NCI-H1694 (cell line): Measurements from ENCODE around the gene IER2.

ENCODE experiments used
- DNase-seq: peaks from one replicate; lab custom pipeline; 2025; lab: John Stamatoyannopoulos, UW

The IER2 gene, protein sequence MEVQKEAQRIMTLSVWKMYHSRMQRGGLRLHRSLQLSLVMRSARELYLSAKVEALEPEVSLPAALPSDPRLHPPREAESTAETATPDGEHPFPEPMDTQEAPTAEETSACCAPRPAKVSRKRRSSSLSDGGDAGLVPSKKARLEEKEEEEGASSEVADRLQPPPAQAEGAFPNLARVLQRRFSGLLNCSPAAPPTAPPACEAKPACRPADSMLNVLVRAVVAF

DNA sequence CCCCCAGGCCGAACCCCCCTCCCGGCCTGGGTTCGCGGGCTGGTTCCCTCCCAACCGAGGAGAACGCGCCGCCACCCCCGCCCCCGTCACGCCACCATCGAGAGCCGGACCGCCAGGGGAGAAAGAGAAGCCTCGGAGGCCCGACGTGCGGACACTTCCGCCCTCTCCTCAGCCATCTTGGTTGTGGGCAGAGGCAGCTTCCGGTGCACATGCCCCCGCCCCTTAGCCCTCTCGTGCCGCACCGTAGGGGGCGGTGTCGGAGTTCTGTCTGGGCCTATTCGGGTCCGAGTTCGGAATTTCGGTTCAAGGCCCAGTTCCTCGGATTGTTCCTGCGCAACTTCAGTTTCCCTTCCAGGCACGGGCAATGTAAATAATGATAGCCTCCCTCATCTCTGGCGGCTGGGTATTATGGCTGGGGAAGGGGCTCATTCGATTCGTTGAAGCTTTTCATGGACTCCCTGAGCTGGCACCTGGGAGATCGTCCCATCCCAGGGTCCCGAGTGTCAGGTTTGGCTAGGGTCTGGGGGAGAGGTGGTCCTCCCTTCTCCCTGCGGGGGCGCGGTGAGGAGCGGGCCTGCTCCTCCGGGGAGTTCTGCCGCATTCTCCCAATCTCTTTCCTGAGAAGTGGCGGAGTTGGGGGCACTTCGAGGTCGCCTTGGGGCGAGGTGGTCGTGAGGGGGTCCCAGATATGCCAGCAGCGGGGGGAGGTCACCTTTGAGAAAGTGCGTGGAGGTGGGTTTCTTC is at the start of gene IER2, which contains the start of gene STX10:
Gene IER2, plus strand, starts transcription at position 225 of the 744 bp plus-strand sequence. CDS start 2,776 bp downstream, outside the sequence.
Gene STX10, minus strand, starts transcription at position 189 of the 744 bp plus-strand sequence. CDS start 202 bp downstream, outside the sequence.
- DNase-seq = peak; percentile 79

DNA sequence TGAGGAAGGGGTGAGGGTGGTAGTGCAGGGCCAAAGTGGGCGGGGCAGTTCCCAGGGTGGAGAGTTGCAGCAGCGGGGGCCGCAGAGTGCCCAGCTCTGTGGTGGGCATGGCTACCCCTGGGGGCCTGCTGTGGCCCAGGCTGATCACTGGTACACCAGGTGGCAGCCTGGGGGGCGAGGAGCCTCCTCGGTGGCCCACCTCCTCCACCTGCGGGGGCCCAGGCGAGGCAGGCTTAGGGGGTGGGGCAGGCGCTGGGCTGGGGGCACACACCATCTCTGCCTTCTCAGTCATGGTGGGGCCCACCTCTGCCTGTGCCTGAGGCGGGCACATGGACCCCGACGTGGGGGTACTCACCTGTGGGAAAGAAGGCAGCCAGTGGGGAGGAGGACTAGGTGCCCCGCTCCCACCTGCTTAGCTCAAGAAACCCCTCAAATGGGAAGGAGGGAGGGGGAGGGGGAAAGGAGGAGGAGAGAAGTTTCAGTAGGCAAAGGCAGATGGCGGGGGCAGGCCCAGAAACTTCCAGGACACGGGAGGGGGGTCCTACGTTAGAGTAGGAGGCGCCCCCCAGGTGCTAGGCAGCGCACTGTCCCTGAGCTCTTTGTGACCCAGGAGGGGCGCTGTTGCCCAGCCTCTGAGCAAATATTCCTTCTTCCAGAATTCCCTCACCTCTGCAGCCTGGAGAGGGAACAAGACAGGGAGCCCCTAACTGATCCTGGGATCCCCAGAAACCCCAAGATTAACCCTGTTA is 49.2 kb upstream of the IER2 start:
- no peak for DNase-seq

DNA sequence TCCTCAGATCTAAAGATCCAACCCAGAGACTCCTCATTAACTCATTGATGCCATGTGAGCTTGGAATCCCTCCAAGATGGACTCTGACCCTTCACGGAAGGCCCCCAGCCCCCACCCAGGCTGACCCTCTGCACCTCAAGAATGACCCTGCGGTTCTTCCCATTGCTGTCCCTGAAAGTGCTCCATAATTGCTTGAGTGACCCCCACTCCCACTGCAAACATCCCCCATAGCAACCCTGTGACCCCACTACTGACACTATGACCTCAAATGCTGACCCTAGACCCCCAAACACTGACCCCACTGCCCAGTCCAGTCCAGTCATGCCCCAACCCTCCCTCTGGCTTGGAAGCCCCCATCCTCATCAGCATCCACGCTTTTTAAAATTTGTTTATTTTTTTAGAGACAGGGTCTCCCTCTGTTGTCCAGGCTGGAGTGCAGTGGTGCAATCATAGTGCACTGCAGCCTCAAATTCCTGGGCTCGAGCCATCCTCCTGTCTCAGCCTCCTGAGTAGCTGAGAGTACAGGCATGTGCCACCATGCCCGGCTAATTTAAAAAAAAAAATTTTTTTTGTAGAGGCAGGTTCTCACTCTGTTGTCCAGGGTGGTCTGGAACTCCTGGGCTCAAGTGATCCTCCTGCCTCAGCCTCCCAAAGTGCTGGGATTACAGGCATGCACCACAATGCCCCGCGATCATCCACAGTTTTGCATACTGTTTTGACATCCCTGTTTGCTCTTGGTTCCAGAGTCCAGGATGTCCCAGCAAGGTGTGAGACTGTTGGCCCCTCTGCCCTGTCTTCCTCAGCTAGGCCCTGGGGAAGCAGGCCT is 48.4 kb upstream of the IER2 start:
- DNase-seq = no peak

DNA sequence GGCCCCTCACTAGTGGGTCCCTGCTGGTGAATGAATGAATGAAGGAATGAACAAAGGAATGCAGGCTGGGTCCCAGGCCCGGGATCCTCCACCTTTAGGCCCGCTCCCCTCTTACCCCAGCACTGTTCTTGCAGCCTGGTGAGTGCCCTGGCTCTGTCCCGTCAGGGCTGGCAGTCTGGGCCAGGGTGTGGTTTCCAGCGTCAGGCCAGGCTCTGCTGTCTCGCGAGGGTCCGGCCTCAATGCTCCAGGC is 47.9 kb upstream of the IER2 start:
- DNase-seq = no peak

DNA sequence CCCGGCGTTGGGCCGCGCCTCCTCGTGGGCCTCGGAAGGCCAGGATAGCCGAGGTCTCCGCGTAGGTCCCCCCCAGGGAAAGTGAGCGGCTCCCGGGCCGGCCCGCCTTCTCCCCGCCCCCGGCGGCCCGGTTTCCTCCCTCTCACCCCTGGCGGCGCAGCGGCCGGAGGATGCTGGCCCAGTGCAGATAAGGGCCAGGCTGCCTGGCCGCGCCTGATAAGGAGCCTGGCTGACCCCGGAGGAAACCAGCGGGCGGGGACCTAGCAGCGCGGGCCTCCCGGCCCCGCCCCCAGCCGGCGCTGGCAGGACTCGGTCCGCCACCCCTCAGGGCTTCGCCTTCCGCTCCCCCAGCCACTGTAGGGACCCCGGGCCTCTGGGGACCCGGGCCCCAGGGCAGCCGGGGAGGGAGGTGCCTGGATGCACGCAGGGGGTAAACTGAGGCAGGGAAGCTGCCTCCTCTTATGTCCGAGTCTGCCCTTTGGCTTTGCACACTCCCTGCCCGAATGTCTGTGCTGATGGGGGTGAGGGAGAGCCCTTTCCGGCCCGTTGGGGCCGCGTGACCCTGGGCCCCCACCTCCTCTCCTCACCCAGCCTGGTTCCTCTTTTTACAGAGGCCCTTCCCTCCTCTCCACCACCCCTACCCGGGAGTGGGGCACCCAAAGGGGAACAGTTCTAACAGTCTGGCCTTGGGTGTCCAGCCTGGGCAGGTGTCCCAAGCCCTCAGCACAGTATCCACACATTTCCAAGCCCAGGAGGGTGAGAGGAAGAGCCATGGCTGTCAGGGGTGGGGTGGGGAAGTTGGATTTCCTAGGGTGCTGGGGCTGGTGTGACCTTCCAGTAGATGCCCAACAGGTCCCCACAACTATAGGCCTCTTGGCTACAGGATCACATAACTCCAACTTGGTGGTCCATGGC is 47.3 kb upstream of the IER2 start, which contains the start of gene LYL1:
Gene LYL1, minus strand, starts transcription at position 193 of the 915 bp plus-strand sequence. CDS start 1,687 bp downstream, outside the sequence.
- no peak for DNase-seq

DNA sequence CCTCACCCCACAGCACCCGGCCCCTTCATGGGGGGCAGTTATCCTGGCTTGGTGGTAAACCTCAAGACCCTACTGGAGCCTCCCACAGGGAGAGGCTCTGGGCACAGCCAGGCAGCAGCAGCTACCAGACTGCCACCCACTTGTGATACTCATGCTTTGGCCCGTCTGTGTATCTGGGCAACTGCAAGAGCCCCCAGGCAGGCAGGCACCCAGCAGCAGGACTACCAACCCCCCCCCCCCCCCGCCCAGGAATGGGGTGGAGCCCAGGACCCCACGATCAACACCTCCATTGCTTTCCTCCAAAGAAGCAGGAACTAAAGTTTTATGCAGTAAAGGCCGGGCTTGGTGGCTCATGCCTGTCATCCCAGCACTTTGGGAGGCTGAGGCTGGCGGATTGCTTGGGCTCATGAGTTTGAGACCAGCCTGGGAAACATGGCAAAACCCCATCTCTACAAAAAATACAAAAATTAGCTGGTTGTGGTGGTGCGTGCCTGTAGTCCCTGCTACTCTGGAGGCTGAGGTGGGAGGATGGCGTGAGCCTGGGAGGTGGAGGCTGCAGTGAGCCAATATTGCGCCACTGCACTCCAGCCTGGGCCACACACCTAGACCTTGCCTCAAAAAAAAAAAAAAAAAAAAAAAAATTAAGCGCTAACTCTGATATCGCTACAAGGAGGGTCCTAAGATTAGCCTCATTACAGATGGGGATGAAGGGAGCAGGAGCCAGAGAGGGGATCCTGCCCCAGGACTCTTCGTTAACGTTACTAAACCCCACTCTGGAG is 46.4 kb upstream of the IER2 start:
- DNase-seq = no peak

DNA sequence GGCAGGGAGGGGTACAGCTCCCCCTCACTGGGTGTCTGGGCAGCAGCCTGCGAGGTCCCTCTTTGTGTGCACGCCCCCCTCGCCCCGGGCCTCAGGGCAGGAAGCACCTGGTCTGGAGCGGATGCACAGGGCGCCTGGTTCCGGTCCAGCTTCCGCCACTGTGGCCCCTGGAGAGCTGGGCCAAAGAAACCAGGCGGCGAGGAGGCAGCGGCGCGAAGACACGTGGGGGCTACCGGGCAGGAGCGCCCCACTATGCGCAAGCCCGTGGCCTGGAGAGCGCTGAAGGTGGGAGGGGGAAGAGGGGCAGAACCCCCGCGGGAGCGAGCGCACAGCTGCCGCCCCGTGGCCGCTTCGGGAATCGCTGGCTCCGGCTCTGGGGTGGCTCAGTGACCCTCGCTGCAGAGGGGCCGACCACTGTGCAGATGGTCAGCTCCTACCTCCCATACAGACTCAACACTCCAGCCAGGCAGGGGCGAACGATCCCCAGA is 45.8 kb upstream of the IER2 start:
- DNase-seq = no peak

DNA sequence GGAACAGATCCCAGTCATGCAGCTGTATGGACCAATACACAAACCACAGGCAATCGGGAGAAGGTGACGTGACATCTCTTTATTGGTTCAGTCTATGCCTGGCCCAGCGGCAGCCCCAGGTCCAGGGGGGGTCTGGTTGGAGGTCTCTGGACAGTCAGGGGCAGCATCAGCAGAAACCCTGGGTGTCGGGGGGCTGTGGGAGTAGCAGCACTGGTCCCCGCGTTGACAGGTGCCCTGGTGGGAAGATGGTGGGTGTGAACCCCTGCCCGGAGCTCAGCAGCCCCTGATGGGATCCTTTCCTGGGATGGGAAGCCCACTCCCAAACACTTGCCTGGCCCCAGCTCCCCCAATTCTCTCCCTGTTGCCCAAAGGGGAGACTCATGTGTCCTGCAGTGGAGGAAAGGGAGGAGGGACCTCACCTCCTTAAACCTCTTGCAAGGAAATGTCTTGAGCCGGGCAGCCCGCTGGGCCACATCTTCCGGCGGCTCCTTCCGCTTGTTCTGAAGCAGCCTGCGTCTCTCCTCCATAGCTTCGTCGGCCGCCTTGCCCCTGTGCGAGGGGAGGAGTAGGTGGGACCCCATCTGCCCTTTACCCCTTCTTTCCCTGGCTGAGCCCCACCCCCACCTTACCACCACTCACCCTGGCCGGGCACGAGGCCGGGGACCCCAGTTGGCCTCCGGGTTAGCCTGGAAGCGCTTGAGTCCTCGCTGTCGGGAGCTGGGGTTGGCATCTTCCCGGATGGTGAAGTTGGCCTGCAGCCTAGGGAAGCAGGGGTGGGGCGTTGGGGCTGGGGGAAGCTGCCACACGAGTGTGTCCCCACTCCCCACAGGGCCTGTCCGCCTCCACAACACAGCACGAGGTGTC is 45.1 kb upstream of the IER2 start:
- DNase-seq = no peak

DNA sequence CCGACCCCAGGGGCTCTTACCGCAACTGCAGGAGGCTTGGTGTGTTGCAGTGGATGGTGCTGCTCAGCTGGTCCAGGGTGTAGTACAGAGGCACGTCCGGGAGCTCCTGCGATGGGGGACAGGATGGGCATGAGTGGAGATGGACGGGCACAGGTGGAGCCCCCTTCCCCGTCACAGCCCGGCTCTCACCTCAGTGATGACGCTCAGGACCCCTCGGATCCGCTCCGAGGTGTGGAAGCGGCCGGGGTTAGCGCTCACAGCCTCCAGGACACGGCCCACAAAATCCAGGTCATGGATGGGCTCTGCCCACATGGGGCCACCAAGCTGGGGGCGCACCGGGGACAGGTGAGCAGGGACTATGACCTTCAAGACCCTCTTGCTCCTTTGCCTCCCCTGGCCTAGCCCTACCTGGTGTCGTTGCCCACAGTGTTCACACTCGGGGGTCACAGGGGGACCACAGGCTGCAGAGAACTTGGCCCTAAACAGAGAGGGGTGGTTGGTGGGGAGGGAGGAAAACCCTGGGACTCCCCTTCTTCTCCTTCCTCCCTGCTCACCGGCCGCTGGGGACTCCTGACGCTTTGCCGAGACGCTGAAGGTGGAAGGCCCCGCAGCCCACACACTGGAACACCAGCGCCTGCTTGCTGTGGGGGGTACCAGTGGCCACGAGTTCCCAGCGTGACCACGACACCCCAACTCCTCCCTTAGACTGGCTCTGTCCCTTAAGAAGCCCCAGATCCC is 40.7 kb upstream of the IER2 start:
- no peak for DNase-seq

DNA sequence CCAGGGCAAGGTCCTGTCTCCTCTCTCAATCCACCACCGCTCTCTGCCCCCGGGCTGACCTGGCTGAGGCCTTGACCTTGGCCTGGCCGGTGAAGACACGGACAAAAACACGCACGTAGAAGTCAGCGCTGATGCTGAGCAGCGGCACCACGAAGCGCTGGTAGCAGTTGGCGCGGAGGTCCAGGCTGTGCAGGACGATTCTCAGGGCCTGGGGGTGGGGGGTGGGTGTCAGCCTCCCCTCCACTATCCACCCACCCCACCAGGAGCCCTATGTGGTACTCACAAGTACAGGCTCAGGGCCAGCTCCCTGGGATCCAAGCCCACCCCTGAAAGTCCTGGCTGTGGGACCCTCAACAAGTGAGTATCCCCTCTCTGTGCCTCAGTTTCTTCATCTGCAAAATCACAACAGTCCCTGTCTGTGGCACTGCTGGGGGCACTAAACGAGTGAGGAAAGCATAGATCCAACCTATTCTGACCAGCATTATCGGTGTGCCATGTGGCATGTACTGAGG is 40.1 kb upstream of the IER2 start:
- no peak for DNase-seq

DNA sequence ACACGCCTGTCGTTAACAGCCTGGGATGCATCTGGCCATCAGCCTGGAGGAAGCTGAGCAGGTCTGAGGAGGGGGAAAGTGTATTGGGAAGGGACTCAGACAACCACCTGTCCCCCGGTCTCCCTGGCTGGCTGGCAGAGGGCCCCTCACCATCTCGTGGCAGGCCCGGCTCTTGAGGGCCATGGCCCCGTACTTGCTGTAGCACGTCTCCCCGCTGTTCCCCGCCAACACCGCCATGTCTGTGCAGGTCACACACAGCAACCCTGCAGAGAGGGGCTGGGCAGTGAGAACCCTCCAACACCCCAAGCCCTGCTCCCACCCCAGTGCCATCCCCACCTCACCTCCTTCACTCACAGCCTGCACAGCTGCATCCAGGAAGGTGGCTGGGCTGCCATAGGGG is 37.7 kb upstream of the IER2 start:
- no peak for DNase-seq

DNA sequence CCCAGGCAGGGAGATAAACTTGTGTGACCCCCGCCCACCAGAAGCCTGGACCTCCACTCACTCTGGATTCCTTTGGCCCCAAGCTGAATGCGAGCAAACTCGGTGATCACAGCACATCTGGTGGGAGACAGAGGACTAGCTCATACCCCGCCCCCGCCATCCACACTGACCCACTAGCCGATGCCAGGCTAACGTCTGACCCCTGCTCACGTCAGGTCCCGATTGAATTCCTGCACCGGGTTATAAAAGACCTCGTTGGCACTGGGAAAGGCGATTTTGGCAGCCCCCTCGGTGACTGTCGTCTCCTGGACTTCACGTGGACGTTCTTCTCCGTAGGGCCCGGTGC is 34.3 kb upstream of the IER2 start:
- no peak for DNase-seq

DNA sequence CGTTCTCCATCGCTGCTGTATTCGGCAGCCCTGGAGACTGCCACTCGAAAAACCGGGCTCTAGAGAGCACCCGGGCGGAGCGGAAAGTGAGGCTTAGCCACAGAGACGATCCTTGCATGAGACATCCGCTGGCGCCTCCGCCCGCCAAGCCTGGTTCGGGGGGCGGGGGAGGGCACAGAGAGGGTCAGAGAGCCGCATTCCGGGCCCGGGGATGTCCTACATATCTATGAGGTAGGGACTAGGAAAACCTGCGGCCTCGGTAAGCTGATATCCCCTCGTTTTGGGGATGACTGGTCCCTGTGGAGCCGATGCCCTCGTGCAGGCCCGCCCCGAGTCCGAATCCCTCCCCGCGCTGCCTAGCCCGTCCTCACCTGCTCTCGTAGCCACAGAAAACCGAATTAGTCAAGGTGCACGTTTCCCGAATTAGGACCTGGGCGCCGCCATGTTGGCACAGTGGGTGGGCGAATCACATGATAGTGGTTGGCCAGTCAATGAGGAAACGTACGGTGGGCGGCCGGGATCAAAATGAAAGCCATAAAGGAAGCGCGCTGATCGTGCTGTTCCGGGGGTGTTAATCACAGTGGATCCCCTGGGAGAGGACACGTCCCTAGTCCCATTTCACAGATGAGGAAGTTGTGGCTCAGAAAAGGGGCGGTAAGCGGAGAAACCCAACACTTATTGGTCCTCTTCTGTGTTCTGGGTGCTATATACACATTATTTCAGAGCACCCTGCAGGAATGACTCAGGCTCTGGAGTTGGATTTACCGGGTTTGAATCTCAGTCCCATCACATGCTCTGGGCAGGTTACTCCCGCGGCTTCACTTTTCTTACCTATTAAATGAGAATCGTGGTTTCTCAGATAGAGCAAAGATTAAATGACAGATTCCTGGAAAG is 33.7 kb upstream of the IER2 start, which contains the start of gene TRMT1:
Gene TRMT1, minus strand, starts transcription at position 459 of the 894 bp plus-strand sequence. Its CDS starts 341 bp downstream, at position 118.
- DNase-seq = peak; percentile 84

DNA sequence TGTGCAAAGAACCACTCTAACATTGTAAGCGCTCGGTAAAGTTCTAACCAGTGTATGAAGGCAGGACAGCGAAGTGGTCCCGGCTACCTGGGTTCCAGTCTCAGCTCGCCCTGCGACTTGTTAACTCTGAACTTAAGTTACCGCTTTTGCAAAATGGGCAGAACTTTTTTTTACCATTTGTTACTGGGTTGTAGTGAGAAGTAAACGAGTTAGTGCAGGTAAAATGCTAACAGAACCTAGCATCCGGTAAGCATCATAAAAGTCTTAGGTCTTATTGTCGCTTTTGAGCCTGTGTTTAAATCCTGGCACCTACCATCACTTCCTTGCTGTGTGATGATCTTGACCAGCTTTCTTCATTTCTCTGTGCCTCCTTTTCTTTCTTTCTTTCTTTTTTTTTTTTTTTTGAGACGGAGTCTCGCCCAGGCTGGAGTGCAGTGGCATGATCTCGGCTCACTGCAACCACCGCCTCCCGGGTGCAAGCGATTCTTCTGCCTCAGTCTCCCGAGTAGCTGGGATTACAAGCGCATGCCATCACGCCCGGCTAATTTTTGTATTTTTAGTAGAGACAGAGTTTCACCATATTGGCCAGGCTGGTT is 32.9 kb upstream of the IER2 start:
- DNase-seq = no peak

DNA sequence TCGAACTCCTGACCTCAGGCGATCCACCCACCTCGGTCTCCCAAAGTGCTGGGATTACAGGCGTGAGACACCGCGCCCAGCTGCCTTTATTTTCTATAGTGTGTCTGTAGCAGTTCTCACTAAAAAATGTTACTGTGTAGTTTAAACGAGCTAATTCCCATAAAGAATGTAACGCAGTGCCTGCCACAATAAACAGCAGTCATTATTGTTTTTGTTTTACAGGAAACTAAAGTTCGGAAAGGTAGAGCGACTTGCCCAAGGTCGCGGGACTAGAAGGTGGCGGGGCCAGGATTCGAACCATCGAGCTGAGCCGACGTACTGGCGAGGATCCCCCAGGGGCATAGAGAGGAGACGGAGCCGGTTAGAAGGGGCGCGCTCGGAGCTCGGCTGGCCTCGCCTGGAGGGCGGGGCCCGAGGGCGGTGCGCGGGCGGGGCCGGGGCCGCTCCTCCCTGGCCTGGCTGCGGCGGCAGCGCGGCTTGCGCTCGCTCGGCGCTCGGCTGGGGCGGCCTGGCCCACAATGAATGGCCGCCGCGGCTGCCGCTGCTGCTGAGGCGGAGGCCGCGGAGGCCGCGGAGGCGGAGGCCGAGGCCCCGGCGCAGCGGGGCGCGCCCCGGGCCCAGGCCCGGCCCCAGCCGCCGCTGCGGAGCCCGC is 32.3 kb upstream of the IER2 start, which contains the start of gene NACC1:
Gene NACC1, plus strand, starts transcription at position 493 of the 652 bp plus-strand sequence. CDS start 16,944 bp downstream, outside the sequence.
- peak; percentile 45 for DNase-seq
